ENCODE results near the gene ADAMTS14.
"Not testable (repeated sequence)": the region's sequence is repeated elsewhere in the genome, so short reads cannot be mapped to it uniquely, and the experiment has no call there.

The ADAMTS14 gene

DNA sequence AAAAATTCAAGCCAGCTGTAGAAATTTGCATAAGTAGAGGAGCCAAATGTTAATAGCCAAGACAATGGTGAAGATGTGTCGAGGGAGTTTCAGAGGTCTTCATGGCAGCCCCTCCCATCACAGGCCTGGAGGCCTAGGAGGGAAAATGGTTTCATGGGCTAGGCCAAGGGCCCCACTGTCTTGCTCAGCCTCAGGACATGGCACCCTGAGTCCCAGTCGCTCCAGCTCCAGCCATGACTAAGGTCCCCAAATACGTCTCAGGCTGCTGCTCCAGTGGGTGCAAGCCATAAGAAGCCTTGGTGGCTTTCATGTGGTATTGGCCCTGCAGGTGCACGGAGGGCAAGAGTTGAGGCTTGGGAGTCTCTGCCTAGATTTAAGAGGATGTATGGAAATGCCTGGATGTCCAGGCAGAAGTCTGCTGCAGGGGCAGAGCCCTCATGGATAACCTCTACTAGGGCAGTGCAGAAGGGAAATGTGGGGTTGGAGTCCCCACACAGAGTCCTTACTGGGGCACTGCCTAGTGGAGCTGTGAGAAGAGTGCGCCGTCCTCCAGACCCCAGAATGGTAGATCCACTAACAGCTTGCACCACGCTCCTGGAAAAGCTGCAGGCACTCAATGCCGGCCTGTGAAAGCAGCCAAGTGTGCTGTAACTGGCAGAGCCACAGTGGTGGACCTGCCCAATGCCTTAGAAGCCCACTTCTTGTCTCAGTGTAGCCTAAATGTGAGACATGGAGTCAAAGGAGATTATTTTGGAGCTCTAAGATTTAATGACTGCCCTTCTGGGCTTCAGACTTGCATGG is 93.7 kb downstream of the ADAMTS14 start:
- Histone ChIP-seq H3K27ac (ENCODE audit: low read depth, low read length) (no peak overlapping the region), H3K79me2 (ENCODE audit: control insufficient read depth, low read length) (no peaks in the 10 kb centered on the region), H3K9me2 (replicated peaks; ENCODE audit: control insufficient read depth, low read length) (no peaks in the 10 kb centered on the region), H3K4me2 (ENCODE audit: low read length) (no peak overlapping the region), H3K27me3 (ENCODE audit: control insufficient read depth, low read length) (peaks cover 3% of the 10 kb centered on the region; the same call in 1 of the 2 replicates), H3K4me1 (ENCODE audit: control insufficient read depth, low read length) (no peaks in the 10 kb centered on the region), H3F3A (ENCODE audit: control insufficient read depth, insufficient read depth) (no peaks in the 10 kb centered on the region), H4K20me1 (ENCODE audit: control insufficient read depth, insufficient read depth, low read depth, low read length) (no peaks in the 10 kb centered on the region), H3K36me3 (ENCODE audit: control insufficient read depth, low read length) (no peaks in the 10 kb centered on the region), H3K4me3 (ENCODE audit: low read length) (no peak overlapping the region), H3K9me3 (ENCODE audit: control insufficient read depth, insufficient read depth, low read length) (peaks cover 9% of the 10 kb centered on the region; the same call in 1 of the 2 replicates)
- TF ChIP-seq, protein P1, sequence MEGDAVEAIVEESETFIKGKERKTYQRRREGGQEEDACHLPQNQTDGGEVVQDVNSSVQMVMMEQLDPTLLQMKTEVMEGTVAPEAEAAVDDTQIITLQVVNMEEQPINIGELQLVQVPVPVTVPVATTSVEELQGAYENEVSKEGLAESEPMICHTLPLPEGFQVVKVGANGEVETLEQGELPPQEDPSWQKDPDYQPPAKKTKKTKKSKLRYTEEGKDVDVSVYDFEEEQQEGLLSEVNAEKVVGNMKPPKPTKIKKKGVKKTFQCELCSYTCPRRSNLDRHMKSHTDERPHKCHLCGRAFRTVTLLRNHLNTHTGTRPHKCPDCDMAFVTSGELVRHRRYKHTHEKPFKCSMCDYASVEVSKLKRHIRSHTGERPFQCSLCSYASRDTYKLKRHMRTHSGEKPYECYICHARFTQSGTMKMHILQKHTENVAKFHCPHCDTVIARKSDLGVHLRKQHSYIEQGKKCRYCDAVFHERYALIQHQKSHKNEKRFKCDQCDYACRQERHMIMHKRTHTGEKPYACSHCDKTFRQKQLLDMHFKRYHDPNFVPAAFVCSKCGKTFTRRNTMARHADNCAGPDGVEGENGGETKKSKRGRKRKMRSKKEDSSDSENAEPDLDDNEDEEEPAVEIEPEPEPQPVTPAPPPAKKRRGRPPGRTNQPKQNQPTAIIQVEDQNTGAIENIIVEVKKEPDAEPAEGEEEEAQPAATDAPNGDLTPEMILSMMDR (IDR thresholded peaks at IDR 0.05; ENCODE audit: low read depth, low read length, poor library complexity, severe bottlenecking): no peak
- no peak for TF ChIP-seq EZH2phosphoT487 (IDR thresholded peaks at IDR 0.05; ENCODE audit: borderline replicate concordance, low read length)

DNA sequence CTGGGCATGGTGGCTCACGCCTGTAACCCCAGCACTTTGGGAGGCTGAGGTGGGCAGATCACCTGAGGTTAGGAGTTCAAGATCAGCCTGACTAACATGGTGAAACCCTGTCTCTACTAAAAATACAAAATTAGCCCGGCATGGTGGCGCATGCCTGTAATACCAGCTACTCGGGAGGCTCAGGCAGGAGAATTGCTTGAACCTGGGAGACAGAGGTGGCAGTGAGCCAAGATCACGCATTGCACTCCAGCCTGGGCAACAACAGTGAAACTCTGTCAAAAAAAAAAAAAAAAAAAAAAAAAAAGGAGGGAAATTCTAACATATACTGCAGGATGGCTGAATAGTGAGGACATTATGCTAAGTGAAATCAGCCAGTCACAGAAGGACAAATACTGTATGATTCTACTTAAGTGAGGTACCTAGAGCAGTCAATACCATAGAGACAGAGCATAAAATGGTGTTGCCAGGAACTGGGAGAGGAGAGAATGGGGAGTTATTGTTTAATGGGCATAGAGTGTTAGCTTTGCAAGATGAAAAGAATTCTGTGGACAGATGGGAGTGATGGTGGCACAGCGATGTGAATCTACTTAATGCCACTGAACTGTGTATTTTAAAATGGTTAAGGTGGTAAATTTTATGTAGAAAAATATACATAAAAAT is 95.8 kb downstream of the ADAMTS14 start:
- H3K36me3 ChIP-seq (ENCODE audit: control insufficient read depth, low read length); H3K27me3 ChIP-seq (ENCODE audit: control insufficient read depth, low read length); H3F3A ChIP-seq (ENCODE audit: control insufficient read depth, insufficient read depth); H3K4me1 ChIP-seq (ENCODE audit: control insufficient read depth, low read length); H3K4me2 ChIP-seq (ENCODE audit: low read length); H3K79me2 ChIP-seq (ENCODE audit: control insufficient read depth, low read length); H3K4me3 ChIP-seq (ENCODE audit: low read length); H4K20me1 ChIP-seq (ENCODE audit: control insufficient read depth, insufficient read depth, low read depth, low read length); H3K9me3 ChIP-seq (ENCODE audit: control insufficient read depth, insufficient read depth, low read length); H3K27ac ChIP-seq (ENCODE audit: low read depth, low read length); H3K9me2 ChIP-seq (replicated peaks; ENCODE audit: control insufficient read depth, low read length): not testable (repeated sequence)

DNA sequence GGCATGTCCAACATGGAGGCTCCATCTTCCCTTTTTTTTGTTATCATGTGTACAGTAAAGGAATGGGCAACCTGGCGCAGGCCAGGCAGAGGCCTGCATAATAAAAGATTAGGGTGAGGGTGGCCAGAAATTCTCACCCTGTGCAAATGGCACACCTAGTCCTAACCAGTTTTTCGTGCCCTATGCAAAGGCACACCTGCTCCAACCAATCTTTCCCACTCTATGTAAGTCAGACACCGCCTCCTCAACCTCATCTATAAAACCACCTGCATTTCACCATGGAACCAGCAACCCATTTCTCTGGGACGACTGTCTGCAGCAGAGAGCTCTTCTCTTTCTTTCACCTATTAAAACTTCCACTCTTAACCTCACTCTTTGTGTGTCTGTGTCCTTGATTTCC is 96.8 kb downstream of the ADAMTS14 start:
- TF ChIP-seq, protein P1 (IDR thresholded peaks at IDR 0.05; ENCODE audit: low read depth, low read length, poor library complexity, severe bottlenecking): no peak
- TF ChIP-seq EZH2phosphoT487 (IDR thresholded peaks at IDR 0.05; ENCODE audit: borderline replicate concordance, low read length): no peak
- Histone ChIP-seq H3K4me2 (ENCODE audit: low read length) (no peak overlapping the region), H3K27me3 (ENCODE audit: control insufficient read depth, low read length) (no peaks in the 10 kb centered on the region; the same call in 1 of the 2 replicates), H3K9me2 (replicated peaks; ENCODE audit: control insufficient read depth, low read length) (no peaks in the 10 kb centered on the region), H3K36me3 (ENCODE audit: control insufficient read depth, low read length) (no peaks in the 10 kb centered on the region), H4K20me1 (ENCODE audit: control insufficient read depth, insufficient read depth, low read depth, low read length) (no peaks in the 10 kb centered on the region), H3F3A (ENCODE audit: control insufficient read depth, insufficient read depth) (no peaks in the 10 kb centered on the region), H3K27ac (ENCODE audit: low read depth, low read length) (no peak overlapping the region), H3K9me3 (ENCODE audit: control insufficient read depth, insufficient read depth, low read length) (peaks cover 9% of the 10 kb centered on the region; the same call in 1 of the 2 replicates), H3K4me1 (ENCODE audit: control insufficient read depth, low read length) (no peaks in the 10 kb centered on the region), H3K79me2 (ENCODE audit: control insufficient read depth, low read length) (no peaks in the 10 kb centered on the region), H3K4me3 (ENCODE audit: low read length) (no peak overlapping the region)

DNA sequence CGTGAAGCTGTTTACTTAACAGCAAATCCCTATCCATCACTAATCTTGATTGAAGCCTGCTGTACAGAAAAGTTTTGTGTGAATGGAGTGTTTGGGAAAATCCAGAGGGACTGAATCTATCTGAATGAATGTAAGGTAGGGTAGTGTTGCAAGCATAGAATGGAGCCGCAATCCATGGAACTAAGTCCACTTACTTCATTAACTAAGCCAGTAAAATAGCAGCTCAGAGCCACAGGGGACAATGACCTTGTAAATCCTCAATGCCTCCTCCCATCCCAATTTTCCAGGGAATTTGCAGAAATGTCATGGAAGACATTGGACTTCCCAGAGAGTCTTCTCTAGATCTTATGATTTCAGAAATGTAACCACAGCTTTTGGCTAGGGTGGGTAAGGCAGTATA is 97.7 kb downstream of the ADAMTS14 start:
- H3K79me2 ChIP-seq (ENCODE audit: control insufficient read depth, low read length): no peaks in the 10 kb centered on the region
- H3K27ac ChIP-seq (ENCODE audit: low read depth, low read length): no peak overlapping the region
- H4K20me1 ChIP-seq (ENCODE audit: control insufficient read depth, insufficient read depth, low read depth, low read length): no peaks in the 10 kb centered on the region
- H3K27me3 ChIP-seq (ENCODE audit: control insufficient read depth, low read length): no peaks in the 10 kb centered on the region; the same call in 1 of the 2 replicates
- no peak overlapping the region for H3K4me2 ChIP-seq (ENCODE audit: low read length)
- no peaks in the 10 kb centered on the region for H3F3A ChIP-seq (ENCODE audit: control insufficient read depth, insufficient read depth)
- no peak overlapping the region for H3K4me3 ChIP-seq (ENCODE audit: low read length)
- H3K9me2 ChIP-seq (replicated peaks; ENCODE audit: control insufficient read depth, low read length): no peaks in the 10 kb centered on the region
- TF ChIP-seq, protein P1 (IDR thresholded peaks at IDR 0.05; ENCODE audit: low read depth, low read length, poor library complexity, severe bottlenecking): no peak
- TF ChIP-seq EZH2phosphoT487 (IDR thresholded peaks at IDR 0.05; ENCODE audit: borderline replicate concordance, low read length): no peak
- H3K36me3 ChIP-seq (ENCODE audit: control insufficient read depth, low read length): no peaks in the 10 kb centered on the region
- H3K4me1 ChIP-seq (ENCODE audit: control insufficient read depth, low read length): no peaks in the 10 kb centered on the region
- peaks cover 9% of the 10 kb centered on the region; the same call in 1 of the 2 replicates for H3K9me3 ChIP-seq (ENCODE audit: control insufficient read depth, insufficient read depth, low read length)

DNA sequence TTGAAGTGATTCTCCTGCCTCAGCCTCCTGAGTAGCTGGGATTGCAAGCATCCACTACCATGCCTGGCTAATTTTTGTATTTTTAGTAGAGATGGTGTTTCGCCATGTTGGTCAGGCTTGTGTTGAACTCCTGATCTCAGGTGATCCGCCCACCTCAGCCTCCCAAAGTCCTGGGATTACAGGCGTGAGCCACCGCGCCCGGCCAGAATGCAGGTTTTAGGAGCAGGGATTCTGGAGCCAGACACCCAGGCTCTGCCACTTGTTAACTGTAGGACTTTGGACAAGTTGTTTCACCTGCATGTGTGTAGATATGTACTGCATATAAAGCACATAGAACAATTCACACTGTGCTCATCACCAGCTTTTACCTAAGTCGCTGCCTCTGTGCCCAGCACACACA is 98.2 kb downstream of the ADAMTS14 start:
- H3K27ac ChIP-seq (ENCODE audit: low read depth, low read length); H3K4me1 ChIP-seq (ENCODE audit: control insufficient read depth, low read length); H3K4me2 ChIP-seq (ENCODE audit: low read length); H3K4me3 ChIP-seq (ENCODE audit: low read length); H3K27me3 ChIP-seq (ENCODE audit: control insufficient read depth, low read length); H3K9me3 ChIP-seq (ENCODE audit: control insufficient read depth, insufficient read depth, low read length); H3K9me2 ChIP-seq (replicated peaks; ENCODE audit: control insufficient read depth, low read length); H3F3A ChIP-seq (ENCODE audit: control insufficient read depth, insufficient read depth); H3K79me2 ChIP-seq (ENCODE audit: control insufficient read depth, low read length); H3K36me3 ChIP-seq (ENCODE audit: control insufficient read depth, low read length); H4K20me1 ChIP-seq (ENCODE audit: control insufficient read depth, insufficient read depth, low read depth, low read length): not testable (repeated sequence)

Data from DOHH2 (cell line).